OCI-LY7 (cell line): ENCODE measurements around the gene ZNF280D. TPM values are rescaled to one million over a fixed set of nuclear protein-coding genes. Genes with fewer than 3 reads are reported as not detected.

Source experiments
- BruUV-seq: library from RNA; stranded (reverse); fragments of 400-500 nt; replicated peaks from 2 replicates; lab custom pipeline; 2021; lab: Mats Ljungman, UMichigan
- CTCF ChIA-PET: fragments of 300-600 bp; sonication (Branson Sonifier 250); formaldehyde crosslinking; loops from one replicate; lab custom pipeline; 2022; ENCODE audit warnings: antibody characterized with exemption; ENCODE audit not compliant: unreplicated experiment; lab: Charles Lee
- POLR2A ChIA-PET: fragments of 300-600 bp; sonication (Branson Sonifier 250); formaldehyde crosslinking; loops from one replicate; lab custom pipeline; 2022; ENCODE audit warnings: antibody characterized with exemption; lab: Charles Lee
- DNase-seq: peaks from one replicate; pipeline ENCODE4 v3.0.0-alpha.2; 2015; ENCODE audit warnings: low spot score
- H2AFZ ChIP-seq: fragments of 200-600 bp; sonication (generic), shearing (Covaris generic); 2 replicates; pipeline ENCODE4 v1.6.1; 2014; ENCODE audit warnings: mild to moderate bottlenecking, antibody characterized with exemption, low read length, moderate library complexity
- H3K27ac ChIP-seq: fragments of 200-600 bp; sonication (generic); 2 replicates; pipeline ENCODE4 v1.5.1; 2014; ENCODE audit warnings: mixed run types, low read depth, mild to moderate bottlenecking, moderate library complexity, low read length, inconsistent platforms; ENCODE audit not compliant: poor library complexity, severe bottlenecking
- H3K36me3 ChIP-seq: fragments of 200-600 bp; sonication (generic); 2 replicates; pipeline ENCODE4 v1.6.1; 2014; ENCODE audit warnings: mild to moderate bottlenecking, antibody characterized with exemption, low read length, moderate library complexity, mixed read lengths; ENCODE audit not compliant: insufficient read depth
- H3K4me1 ChIP-seq: fragments of 200-600 bp; sonication (generic); 2 replicates; pipeline ENCODE4 v1.5.1; 2014; ENCODE audit warnings: mild to moderate bottlenecking, low read length; ENCODE audit not compliant: insufficient read depth, poor library complexity, severe bottlenecking
- H3K4me2 ChIP-seq: fragments of 200-600 bp; sonication (generic); 2 replicates; pipeline ENCODE4 v1.6.1; 2014; ENCODE audit warnings: mild to moderate bottlenecking, low read length
- H3K4me3 ChIP-seq: fragments of 200-600 bp; sonication (generic); 2 replicates; pipeline ENCODE4 v1.5.1; 2014; ENCODE audit warnings: mild to moderate bottlenecking, low read depth, low read length; ENCODE audit not compliant: poor library complexity, severe bottlenecking
- H3K79me2 ChIP-seq: fragments of 200-600 bp; sonication (generic); 2 replicates; pipeline ENCODE4 v1.6.1; 2016; ENCODE audit warnings: low read depth, mild to moderate bottlenecking, low read length, moderate library complexity, mixed read lengths; ENCODE audit not compliant: insufficient read depth
- H3K9me2 ChIP-seq: fragments of 200-600 bp; sonication (generic); 2 replicates; pipeline ENCODE4 v1.6.1; 2016; ENCODE audit warnings: mild to moderate bottlenecking, low read length, mixed read lengths; ENCODE audit not compliant: insufficient read depth
- H3K9me3 ChIP-seq: fragments of 200-600 bp; sonication (generic); 2 replicates; pipeline ENCODE4 v1.6.1; 2014; ENCODE audit warnings: mild to moderate bottlenecking, mixed run types, low read length, mixed read lengths
- H4K20me1 ChIP-seq: fragments of 200-600 bp; sonication (generic); 2 replicates; pipeline ENCODE4 v1.6.1; 2014; ENCODE audit warnings: mild to moderate bottlenecking, antibody characterized with exemption, low read length, moderate library complexity, mixed read lengths; ENCODE audit not compliant: insufficient read depth
- EZH2phosphoT487 ChIP-seq: fragments of 200-600 bp; sonication (generic); IDR thresholded peaks from 2 replicates; pipeline ENCODE4 v1.6.1; 2018; ENCODE audit warnings: low read depth, borderline replicate concordance, mild to moderate bottlenecking, mixed run types, antibody characterized with exemption, low read length, moderate library complexity, mixed read lengths
- intact Hi-C: fragments of 100-400 bp; cut with micrococcal nuclease; formaldehyde crosslinking; loops from one replicate; pipeline ENCODE4 v1.10.0; 2022; ENCODE audit not compliant: unreplicated experiment
- total RNA-seq, 2 experiments: library from RNA; depleted of rRNA in 1 of 2; stranded (reverse); fragments of >200 nt in 1 of 2; shearing (Covaris generic) in 1 of 2; gene quantifications; 2 replicates each; pipeline ENCODE4 v1.2.3, GENCODE V29; 2014 to 2022
- TF ChIP-seq, protein P1 (sequence below): fragments of 200-600 bp; sonication (generic); conservative IDR thresholded peaks from 2 replicates; pipeline ENCODE4 v1.5.1; 2014; ENCODE audit warnings: mild to moderate bottlenecking, antibody characterized with exemption, low read length, moderate library complexity, mixed read lengths

ZNF280D gene
- total RNA-seq, 2 experiments from 2014 or later, result 10.7 to 23.4 TPM

DNA sequence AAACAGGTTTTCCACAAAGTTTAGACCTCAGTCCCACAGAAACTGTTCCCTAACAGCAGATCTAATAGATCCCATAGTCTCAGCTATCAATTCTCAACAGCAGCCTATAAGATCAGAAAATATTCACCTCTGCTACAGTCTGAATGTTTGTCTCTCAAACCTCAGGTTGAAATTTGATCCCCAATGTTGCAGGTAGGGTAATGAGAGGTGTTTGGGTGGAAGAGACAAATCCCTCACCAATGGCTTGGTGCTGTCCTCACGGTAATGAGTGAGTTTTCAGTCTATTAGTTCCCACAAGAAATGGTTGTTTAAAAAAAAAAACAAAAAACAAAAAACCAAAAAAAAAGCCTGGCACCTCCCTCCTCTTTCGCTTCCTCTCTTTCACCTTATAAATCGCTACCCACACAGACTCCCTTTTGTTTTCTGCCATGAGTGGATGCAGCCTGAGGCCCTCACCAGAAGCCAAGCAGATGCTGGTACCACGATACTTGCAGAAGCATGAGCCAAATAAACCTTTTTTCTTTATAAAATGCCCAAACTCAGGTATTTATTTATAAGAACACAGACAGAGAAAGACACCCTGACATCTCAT, 14.2 kb downstream of the ZNF280D start:
- Histone ChIP-seq H3K4me2 (peak overlapping the region; percentile 22), H3K79me2 (peaks cover 16% of the 10 kb centered on the region; the same call in 1 of the 2 replicates), H3K9me2 (no peaks in the 10 kb centered on the region), H3K9me3 (no peaks in the 10 kb centered on the region), H3K27ac (no peak overlapping the region), H2AFZ (peak overlapping the region; percentile 6; the same call in 1 of the 2 replicates), H3K4me3 (no peak overlapping the region), H3K4me1 (peaks cover 31% of the 10 kb centered on the region), H4K20me1 (no peaks in the 10 kb centered on the region), H3K36me3 (no peaks in the 10 kb centered on the region; the same call in 1 of the 2 replicates)
- ChIA-PET CTCF (no interaction called here), POLR2A (interaction anchor here (0.6 to 1.0 kb wide), 2 partner anchors 11 to 476 kb away, joined by 3 to 4 read pairs; no protein-coding TSS in a partner anchor)
- peak; percentile 22 for DNase-seq
- no TSS peak for BruUV-seq
- TF ChIP-seq EZH2phosphoT487, result no peak
- TF ChIP-seq, protein P1, sequence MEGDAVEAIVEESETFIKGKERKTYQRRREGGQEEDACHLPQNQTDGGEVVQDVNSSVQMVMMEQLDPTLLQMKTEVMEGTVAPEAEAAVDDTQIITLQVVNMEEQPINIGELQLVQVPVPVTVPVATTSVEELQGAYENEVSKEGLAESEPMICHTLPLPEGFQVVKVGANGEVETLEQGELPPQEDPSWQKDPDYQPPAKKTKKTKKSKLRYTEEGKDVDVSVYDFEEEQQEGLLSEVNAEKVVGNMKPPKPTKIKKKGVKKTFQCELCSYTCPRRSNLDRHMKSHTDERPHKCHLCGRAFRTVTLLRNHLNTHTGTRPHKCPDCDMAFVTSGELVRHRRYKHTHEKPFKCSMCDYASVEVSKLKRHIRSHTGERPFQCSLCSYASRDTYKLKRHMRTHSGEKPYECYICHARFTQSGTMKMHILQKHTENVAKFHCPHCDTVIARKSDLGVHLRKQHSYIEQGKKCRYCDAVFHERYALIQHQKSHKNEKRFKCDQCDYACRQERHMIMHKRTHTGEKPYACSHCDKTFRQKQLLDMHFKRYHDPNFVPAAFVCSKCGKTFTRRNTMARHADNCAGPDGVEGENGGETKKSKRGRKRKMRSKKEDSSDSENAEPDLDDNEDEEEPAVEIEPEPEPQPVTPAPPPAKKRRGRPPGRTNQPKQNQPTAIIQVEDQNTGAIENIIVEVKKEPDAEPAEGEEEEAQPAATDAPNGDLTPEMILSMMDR, result no peak
- intact Hi-C loops, result no loop called here

DNA sequence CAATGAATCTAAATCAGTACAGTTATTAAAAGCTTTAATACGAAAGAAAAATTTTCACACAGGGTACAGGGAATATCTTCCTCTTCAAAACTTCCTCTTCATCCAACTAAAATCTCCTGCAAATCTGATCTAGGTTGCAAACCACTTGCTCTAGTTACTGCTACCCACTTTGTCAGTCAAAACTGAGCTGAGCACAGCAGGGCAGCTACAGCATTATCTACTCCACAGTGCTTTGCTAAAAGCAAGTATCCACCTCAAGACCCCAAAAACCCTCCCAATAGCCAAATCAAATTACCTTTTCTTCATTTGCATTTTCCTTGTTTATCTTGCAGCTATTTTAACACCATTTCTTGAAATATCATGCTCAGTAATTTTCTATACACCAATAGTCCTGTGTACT, 14.7 kb downstream of the ZNF280D start:
- intact Hi-C loops, result no loop called here
- Histone ChIP-seq H4K20me1 (no peaks in the 10 kb centered on the region), H3K4me1 (peaks cover 31% of the 10 kb centered on the region), H3K9me2 (no peaks in the 10 kb centered on the region), H3K9me3 (no peaks in the 10 kb centered on the region), H3K4me3 (no peak overlapping the region), H3K36me3 (no peaks in the 10 kb centered on the region; the same call in 1 of the 2 replicates), H3K27ac (no peak overlapping the region), H3K4me2 (peak overlapping the region; percentile 22), H2AFZ (peak overlapping the region; percentile 6; the same call in 1 of the 2 replicates), H3K79me2 (peaks cover 17% of the 10 kb centered on the region; the same call in 1 of the 2 replicates)
- CTCF ChIA-PET, result no interaction called here
- POLR2A ChIA-PET, result interaction anchor here (1.5 kb wide), 1 partner anchor 18 kb away, joined by 8 read pairs; no protein-coding TSS in a partner anchor
- no peak for DNase-seq
- TF ChIP-seq EZH2phosphoT487, result no peak
- TF ChIP-seq, protein P1, result no peak
- BruUV-seq, result no TSS peak

DNA sequence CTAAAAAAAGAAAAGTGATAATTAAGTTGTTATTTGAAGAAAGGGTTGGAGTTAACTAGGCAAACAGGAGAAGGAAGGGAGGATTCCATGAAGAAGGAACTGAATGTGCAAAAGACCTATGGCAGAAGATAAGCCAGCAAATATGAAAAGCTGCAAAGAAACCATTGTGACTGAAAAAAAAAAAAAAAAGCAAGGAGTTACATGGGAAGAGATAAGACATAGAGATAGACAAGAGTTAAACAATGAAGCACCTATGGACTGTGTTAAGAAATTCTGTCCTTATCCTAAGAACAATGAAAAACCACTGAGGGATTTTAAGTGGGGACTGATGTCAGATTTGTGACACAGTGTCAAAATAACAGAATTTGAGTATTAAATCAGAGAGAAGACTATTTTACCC, 17.0 kb downstream of the ZNF280D start:
- peaks cover 17% of the 10 kb centered on the region; the same call in 1 of the 2 replicates for H3K79me2 ChIP-seq
- BruUV-seq, result no TSS peak
- intact Hi-C loops, result no loop called here

More for the DNA sequence above, 17.0 kb downstream of the ZNF280D start:
- Histone ChIP-seq H3K36me3 (no peaks in the 10 kb centered on the region; the same call in 1 of the 2 replicates), H3K4me1 (peaks cover 31% of the 10 kb centered on the region), H3K4me2 (no peak overlapping the region), H4K20me1 (no peaks in the 10 kb centered on the region), H3K27ac (no peak overlapping the region), H2AFZ (no peak overlapping the region), H3K9me3 (no peaks in the 10 kb centered on the region), H3K4me3 (no peak overlapping the region), H3K9me2 (no peaks in the 10 kb centered on the region)
- POLR2A ChIA-PET, result no interaction called here
- CTCF ChIA-PET, result no interaction called here
- no peak for DNase-seq
- TF ChIP-seq EZH2phosphoT487, result no peak
- TF ChIP-seq, protein P1, result no peak
